Epithelial cell of proximal tubule (primary cell): ENCODE measurements around the gene NR6A1. TPM values are rescaled to one million over a fixed set of nuclear protein-coding genes. Genes with fewer than 3 reads are reported as not detected.

Experiments
- DNase-seq: peaks from one replicate; pipeline ENCODE4 v3.0.0-alpha.2; 2011; ENCODE audit warnings: low read depth
- H3K4me3 ChIP-seq: 2 replicates; pipeline ENCODE4 v1.5.1; 2011; ENCODE audit warnings: low read depth, mild to moderate bottlenecking, low read length
- CTCF ChIP-seq: conservative IDR thresholded peaks from 2 replicates; pipeline ENCODE4 v1.5.1; 2012; ENCODE audit warnings: low read depth, mild to moderate bottlenecking, low read length
- total RNA-seq: library from RNA; depleted of rRNA; stranded (reverse); fragments of >200 nt; gene quantifications from 2 replicates; pipeline ENCODE4 v1.2.3, GENCODE V29; 2015

NR6A1 gene
- total RNA-seq, 1 donor from 2014 or later = 2.0 TPM

- TF ChIP-seq CTCF = no peak
- H3K4me3 ChIP-seq = no peak overlapping the region
- DNase-seq = no peak
Measured at GRCh38 chr9:124795881-124796431, 24.8 kb upstream of the NR6A1 start.

GRCh38 chr9:124794902-124795491 is 23.9 kb upstream of the NR6A1 start:
- peak; percentile 25 for TF ChIP-seq CTCF

GRCh38 chr9:124793015-124793541 is 22.0 kb upstream of the NR6A1 start:
- no peak for DNase-seq
- H3K4me3 ChIP-seq = no peak overlapping the region
- no peak for TF ChIP-seq CTCF

More at GRCh38 chr9:124794902-124795491, 23.9 kb upstream of the NR6A1 start:
- no peak overlapping the region for H3K4me3 ChIP-seq
- no peak for DNase-seq

GRCh38 chr9:124792257-124793014 is 21.3 kb upstream of the NR6A1 start:
- no peak for TF ChIP-seq CTCF
- H3K4me3 ChIP-seq = no peak overlapping the region
- DNase-seq = no peak

GRCh38 chr9:124790801-124791505 is 19.8 kb upstream of the NR6A1 start:
- no peak for TF ChIP-seq CTCF
- H3K4me3 ChIP-seq = no peak overlapping the region
- no peak for DNase-seq

- no peak for DNase-seq
- no peak for TF ChIP-seq CTCF
- H3K4me3 ChIP-seq = no peak overlapping the region
Measured at GRCh38 chr9:124790301-124790700, 19.2 kb upstream of the NR6A1 start.
